ENCODE measurements around the gene C5orf58.

The C5orf58 gene

DNA sequence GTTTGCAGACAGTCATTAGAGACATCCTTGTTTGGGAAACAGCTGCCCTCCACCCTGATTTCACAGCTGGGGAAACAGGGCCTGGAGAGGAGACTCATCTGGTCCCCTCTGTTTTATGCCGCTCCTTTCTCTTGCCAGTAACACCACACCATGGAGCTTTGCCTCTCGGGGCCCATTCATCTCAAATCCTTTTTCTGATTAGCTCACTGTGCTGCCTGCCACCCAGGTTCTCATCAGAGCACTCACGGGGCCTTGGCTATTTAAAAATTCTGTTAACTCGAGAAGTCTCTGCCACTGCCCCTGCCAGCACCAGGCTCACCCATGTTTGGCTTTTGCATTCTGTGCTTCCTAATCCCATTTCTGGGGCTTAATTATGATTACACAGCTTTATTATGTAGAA, 36.8 kb upstream of the C5orf58 start:
- no peak overlapping the region for H3K4me3 ChIP-seq (ENCODE audit: low read depth, low read length)
- TF ChIP-seq CTCF (IDR thresholded peaks at IDR 0.05; ENCODE audit: low read depth, low read length): no peak

- H3K4me3 ChIP-seq (ENCODE audit: low read depth, low read length): no peak overlapping the region
- TF ChIP-seq CTCF (IDR thresholded peaks at IDR 0.05; ENCODE audit: low read depth, low read length): no peak
These were observed 31.9 kb upstream of the C5orf58 start for GRCh38 chr5:170200876-170201275.

DNA sequence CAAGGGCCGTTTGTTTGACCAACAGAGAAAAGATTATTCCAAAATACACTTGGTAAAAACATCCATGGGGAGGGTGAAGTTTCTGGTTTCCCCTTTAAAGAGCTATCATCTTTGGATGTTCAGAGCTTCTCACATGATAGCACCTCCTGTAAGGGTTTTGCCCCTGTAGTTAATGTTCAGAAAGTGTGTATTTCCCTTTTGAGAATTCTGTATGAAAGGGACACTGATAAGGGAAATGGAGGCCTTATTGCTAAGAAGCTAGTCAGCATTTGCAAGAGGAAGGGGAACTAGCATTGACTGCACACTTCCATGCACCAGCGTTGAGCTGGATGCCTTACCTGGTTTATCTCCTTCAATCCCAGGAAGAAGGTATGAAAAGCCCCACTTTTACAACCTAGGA, 31.5 kb upstream of the C5orf58 start:
- no peak for TF ChIP-seq CTCF (IDR thresholded peaks at IDR 0.05; ENCODE audit: low read depth, low read length)
- H3K4me3 ChIP-seq (ENCODE audit: low read depth, low read length): no peak overlapping the region

DNA sequence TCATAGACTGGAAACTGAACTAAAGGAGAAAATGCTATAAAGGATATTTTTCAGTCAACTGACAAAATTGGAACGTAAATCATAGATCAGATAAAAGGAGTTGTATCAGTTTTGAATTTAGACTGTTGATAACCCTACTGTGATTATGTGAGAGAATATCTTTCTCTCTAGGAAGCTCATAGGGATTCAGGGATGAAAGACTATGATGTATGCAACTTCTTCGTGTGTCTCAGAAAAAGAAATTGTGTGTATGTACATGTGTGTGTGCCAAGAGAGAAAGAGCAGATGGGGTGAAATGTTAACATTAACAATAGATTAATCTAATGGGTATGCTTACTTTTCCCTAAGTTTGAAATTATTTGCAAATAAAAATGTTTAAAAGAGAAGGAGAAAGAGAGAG, 30.7 kb upstream of the C5orf58 start:
- no peak for TF ChIP-seq CTCF (IDR thresholded peaks at IDR 0.05; ENCODE audit: low read depth, low read length)
- H3K4me3 ChIP-seq (ENCODE audit: low read depth, low read length): no peak overlapping the region

DNA sequence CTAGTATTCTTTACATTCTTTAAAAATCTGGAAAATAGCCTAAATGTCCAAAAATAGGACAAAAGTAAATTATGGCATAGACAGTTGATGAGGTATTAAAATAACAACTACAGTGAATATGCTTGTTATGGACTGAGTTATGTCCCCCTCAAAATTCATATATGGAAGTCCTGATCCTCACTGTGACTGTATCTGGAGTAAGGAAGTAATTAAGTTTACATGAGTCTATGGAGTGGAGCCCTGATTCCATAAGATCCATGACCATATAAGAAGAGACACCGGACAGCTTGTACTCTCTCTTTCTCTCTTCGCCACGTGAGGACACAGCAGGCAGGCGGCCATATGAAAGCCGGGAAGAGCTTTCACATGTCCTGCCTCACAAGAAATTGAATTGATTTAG, 28.6 kb upstream of the C5orf58 start:
- no peak overlapping the region for H3K4me3 ChIP-seq (ENCODE audit: low read depth, low read length)
- TF ChIP-seq CTCF (IDR thresholded peaks at IDR 0.05; ENCODE audit: low read depth, low read length): no peak

GRCh38 chr5:170206216-170206615, 26.6 kb upstream of the C5orf58 start:
- no peak for TF ChIP-seq CTCF (IDR thresholded peaks at IDR 0.05; ENCODE audit: low read depth, low read length)
- no peak overlapping the region for H3K4me3 ChIP-seq (ENCODE audit: low read depth, low read length)

- TF ChIP-seq CTCF (IDR thresholded peaks at IDR 0.05; ENCODE audit: low read depth, low read length): no peak
These were observed 25.8 kb upstream of the C5orf58 start for GRCh38 chr5:170206958-170207357.

More at GRCh38 chr5:170206958-170207357, 25.8 kb upstream of the C5orf58 start:
- no peak overlapping the region for H3K4me3 ChIP-seq (ENCODE audit: low read depth, low read length)
